HUES6 (cell line): ENCODE results near the gene SMARCE1.

Experiments
- H3K27ac ChIP-seq: 2 replicates; pipeline ENCODE4 v1.7.0; 2013; ENCODE audit warnings: low read depth, mild to moderate bottlenecking, low read length, inconsistent platforms
- H3K27me3 ChIP-seq: 2 replicates; pipeline ENCODE4 v1.6.1; 2013; ENCODE audit warnings: low read length; ENCODE audit not compliant: control insufficient read depth, insufficient read depth
- H3K36me3 ChIP-seq: 2 replicates; pipeline ENCODE4 v1.6.1; 2013; ENCODE audit warnings: low read length; ENCODE audit not compliant: control insufficient read depth, insufficient read depth
- H3K4me1 ChIP-seq: 2 replicates; pipeline ENCODE4 v1.6.1; 2013; ENCODE audit warnings: low read length; ENCODE audit not compliant: control insufficient read depth, insufficient read depth
- H3K4me3 ChIP-seq: 2 replicates; pipeline ENCODE4 v1.5.1; 2013; ENCODE audit warnings: low read depth, low read length
- H3K9ac ChIP-seq: one replicate; pipeline ENCODE4 v1.6.1; 2013; ENCODE audit warnings: mild to moderate bottlenecking, low read length
- H3K9me3 ChIP-seq: 2 replicates; pipeline ENCODE4 v1.6.1; 2013; ENCODE audit warnings: low read depth, low read length; ENCODE audit not compliant: control insufficient read depth, insufficient read depth

Gene SMARCE1

DNA sequence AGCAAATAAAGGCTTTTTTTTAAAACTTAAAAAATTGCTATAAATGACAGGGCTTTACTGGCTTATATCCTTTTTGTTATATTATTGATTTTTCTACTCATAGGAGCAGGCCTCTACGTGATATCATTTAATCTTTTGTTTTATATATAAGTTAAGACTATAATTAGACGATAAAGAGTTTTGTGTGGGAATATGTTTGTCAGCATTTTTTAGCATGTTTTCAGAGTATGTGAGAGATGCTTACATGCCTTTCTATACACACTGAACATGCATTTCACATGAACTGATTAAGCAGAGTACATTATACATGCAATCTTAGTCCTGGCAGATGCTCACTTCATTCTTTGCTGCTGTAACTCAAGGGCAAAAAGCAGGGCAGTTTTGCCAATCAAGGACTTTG, 25.0 kb upstream of the SMARCE1 start:
- Histone ChIP-seq H3K27ac (no peak overlapping the region), H3K27me3 (no peaks in the 10 kb centered on the region; the same call in 1 of the 2 replicates), H3K4me1 (no peaks in the 10 kb centered on the region)

DNA sequence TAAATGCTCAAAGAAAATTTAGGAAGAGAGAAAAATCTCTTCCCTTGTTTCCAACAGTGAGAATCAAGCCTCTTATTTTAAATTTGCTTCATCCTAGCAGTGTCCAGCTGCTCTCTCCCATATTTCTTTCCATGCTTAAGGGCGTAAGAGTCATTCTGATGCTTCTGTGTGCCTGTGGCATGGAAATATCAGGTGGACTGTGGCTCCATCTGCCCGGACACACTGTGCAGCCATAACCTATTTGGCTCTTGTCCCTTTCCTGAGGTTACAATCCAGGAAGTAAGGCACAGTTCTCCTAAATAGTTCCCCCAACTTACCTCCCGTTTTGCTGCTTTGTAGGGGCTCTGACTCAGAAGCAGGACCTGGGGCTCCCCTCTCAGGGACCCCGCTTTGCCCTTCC, 23.7 kb upstream of the SMARCE1 start:
- H3K27ac ChIP-seq, result no peak overlapping the region
- no peak overlapping the region for H3K9ac ChIP-seq
- no peak overlapping the region for H3K4me3 ChIP-seq
- H3K4me1 ChIP-seq, result no peaks in the 10 kb centered on the region
- H3K27me3 ChIP-seq, result no peaks in the 10 kb centered on the region; the same call in 1 of the 2 replicates
- no peaks in the 10 kb centered on the region for H3K9me3 ChIP-seq
- no peaks in the 10 kb centered on the region for H3K36me3 ChIP-seq

More for the DNA sequence above, 25.0 kb upstream of the SMARCE1 start:
- Histone ChIP-seq H3K9ac (no peak overlapping the region), H3K4me3 (no peak overlapping the region), H3K36me3 (no peaks in the 10 kb centered on the region), H3K9me3 (no peaks in the 10 kb centered on the region)

DNA sequence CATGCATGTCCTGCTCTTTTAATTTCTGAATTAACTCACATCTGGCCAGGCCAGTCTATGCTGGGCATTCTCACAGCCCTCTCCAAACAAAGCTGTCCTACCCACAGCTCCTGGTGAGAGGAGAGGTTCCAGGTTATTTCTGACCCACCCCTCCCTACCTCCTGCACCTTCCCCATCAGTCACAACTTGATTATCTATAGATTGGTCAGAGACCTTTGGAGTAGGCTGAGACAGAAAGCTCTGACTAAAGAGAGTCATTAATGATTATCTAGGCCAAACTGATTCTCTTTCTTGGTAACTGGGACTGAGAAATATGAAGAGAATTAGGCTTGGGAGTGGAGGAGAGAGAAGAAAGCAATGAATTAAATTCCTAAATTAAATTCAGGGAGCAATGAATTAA, 18.7 kb upstream of the SMARCE1 start:
- Histone ChIP-seq H3K4me3 (no peak overlapping the region), H3K4me1 (peaks cover 4% of the 10 kb centered on the region; the same call in 1 of the 2 replicates), H3K27me3 (0 out of 2 replicates have a peak, but pooled peaks cover 2% of the 10 kb centered on the region), H3K9me3 (no peaks in the 10 kb centered on the region), H3K36me3 (no peaks in the 10 kb centered on the region), H3K27ac (no peak overlapping the region), H3K9ac (no peak overlapping the region)

DNA sequence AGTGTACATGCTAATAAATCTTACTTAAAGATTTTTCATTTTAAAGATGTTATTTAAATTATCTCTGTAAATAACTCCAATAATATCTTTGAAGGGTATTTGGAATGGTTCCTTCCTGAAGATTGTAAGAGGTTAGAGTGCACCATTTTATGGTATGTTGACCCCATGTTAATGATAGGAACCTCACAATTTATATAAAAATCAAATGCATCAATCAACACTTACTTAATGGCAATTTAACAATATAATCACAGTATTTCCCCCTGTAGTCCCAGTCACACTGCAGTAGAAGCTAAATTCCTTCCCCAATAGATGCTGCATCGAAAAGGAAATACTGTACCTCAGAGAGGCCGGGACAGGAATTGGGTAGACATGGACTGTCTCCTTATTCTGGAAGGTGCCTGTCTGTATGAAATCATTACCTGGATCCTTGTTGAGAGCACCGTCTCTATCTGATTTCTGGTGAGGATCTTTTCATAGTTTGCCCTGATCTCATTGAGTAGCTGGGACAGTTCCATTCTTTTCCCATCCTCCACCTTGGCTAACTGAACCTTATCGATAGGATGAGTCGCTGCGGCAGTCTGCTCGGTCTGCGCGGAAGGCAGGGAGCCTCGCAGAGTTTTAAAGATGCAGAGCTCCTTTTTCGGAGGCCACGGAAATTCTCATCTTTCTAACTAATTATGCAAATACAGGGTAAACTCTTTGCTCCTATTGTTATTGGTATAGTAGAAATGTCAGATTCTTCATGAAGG, 17.1 kb upstream of the SMARCE1 start, which contains the start of gene KRT222:
KRT222 (minus strand) TSS at position 596 of the 752 bp plus-strand sequence; CDS start at position 518, 78 bp downstream.
- Histone ChIP-seq H3K9me3 (no peaks in the 10 kb centered on the region), H3K4me3 (peak within 1 kb of the TSS; percentile 55), H3K4me1 (peaks cover 4% of the 10 kb centered on the region; the same call in 1 of the 2 replicates), H3K9ac (no peak within 1 kb of the TSS), H3K27ac (no peak within 1 kb of the TSS), H3K27me3 (0 out of 2 replicates have a peak, but pooled peaks cover 2% of the 10 kb centered on the region), H3K36me3 (no peaks in the 10 kb centered on the region)

DNA sequence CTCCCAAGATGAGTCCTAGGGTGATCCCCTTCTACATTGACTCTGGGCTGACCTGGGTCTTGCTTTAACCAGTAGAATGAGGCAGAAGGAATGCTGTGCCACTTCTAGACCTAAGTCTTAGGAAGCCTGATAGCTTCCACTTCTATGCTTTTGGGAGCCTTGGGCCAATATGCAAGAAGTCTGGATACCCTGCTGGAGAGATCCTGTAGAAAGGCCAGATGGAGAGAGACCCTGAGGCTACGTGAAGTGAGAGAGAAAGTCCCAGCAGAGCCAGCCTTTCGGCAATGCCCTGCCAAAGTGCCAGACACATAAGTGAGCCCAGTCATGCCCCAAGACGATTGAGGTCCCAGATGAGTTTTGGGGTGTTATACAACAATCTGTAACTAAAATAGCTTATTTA, 15.6 kb upstream of the SMARCE1 start:
- H3K9me3 ChIP-seq, result no peaks in the 10 kb centered on the region
- 0 out of 2 replicates have a peak, but pooled peaks cover 2% of the 10 kb centered on the region for H3K27me3 ChIP-seq
- no peaks in the 10 kb centered on the region for H3K36me3 ChIP-seq
- peaks cover 4% of the 10 kb centered on the region; the same call in 1 of the 2 replicates for H3K4me1 ChIP-seq
- H3K4me3 ChIP-seq, result no peak overlapping the region
- no peak overlapping the region for H3K9ac ChIP-seq
- no peak overlapping the region for H3K27ac ChIP-seq

DNA sequence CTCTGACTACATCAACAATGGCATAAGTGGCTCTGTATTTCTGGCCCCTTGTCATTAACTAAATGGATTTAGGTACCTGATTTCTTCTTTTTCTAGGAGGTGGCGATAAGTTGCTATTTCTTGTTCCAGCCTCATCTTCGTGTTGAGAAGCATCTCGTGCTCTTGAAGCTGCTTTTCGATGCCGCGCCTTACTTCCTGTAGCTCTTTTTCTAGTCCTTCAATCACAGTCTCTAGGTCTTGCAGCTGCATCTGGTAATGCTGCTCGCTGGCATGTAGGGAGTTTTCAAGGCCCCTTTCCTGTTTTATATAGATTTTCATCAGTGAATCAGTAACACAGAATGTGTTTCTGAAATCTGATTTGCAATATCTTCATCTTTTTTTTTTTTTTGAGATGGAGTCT, 12.3 kb upstream of the SMARCE1 start:
- Histone ChIP-seq H3K27me3 (0 out of 2 replicates have a peak, but pooled peaks cover 2% of the 10 kb centered on the region), H3K36me3 (no peaks in the 10 kb centered on the region), H3K9ac (no peak overlapping the region), H3K9me3 (no peaks in the 10 kb centered on the region), H3K4me3 (no peak overlapping the region), H3K27ac (no peak overlapping the region), H3K4me1 (peaks cover 4% of the 10 kb centered on the region; the same call in 1 of the 2 replicates)

DNA sequence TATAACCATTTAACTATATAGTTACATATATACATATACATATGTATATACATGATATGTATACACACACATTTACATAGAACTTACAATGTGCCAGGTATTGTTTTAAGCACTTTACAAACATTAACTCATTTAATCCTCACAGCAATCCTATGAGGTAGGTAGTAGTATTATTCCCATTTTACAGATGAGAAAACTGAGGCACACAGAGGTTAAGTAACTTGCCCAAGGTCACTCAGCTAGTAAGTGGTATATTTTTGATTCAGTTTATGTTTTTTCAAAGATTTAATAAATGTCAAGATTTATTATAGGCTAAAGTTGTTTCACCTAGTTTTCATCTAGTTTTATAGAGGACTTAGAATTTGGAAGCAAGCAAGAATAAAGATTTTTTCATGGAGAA, 10.8 kb upstream of the SMARCE1 start:
- Histone ChIP-seq H3K36me3 (no peaks in the 10 kb centered on the region), H3K9me3 (no peaks in the 10 kb centered on the region), H3K27ac (no peak overlapping the region), H3K4me3 (no peak overlapping the region), H3K4me1 (no peaks in the 10 kb centered on the region), H3K27me3 (no peaks in the 10 kb centered on the region), H3K9ac (no peak overlapping the region)

DNA sequence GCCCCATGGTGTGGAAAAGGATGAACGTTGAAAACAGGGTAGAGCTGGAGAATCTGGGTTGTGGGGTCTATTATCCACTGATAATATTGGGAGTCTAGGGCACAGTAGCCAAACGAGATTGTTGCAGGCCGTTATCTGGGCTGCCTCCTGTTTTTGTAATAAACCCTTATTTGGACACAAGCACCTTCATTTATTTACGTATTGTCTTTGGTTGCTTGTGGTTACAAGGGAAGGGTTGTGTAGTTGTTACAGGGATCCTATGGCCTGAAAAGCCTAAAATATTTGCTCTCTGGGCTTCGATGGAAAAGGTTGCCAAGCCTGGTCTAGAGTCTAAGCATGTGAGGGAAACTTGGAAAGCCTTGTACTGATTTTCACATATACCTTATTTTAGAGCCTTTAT, 4.3 kb upstream of the SMARCE1 start:
- no peak overlapping the region for H3K27ac ChIP-seq
- H3K36me3 ChIP-seq, result no peaks in the 10 kb centered on the region
- H3K9ac ChIP-seq, result no peak overlapping the region
- no peak overlapping the region for H3K4me3 ChIP-seq
- H3K27me3 ChIP-seq, result no peaks in the 10 kb centered on the region
- no peaks in the 10 kb centered on the region for H3K9me3 ChIP-seq
- peaks cover 6% of the 10 kb centered on the region; the same call in 1 of the 2 replicates for H3K4me1 ChIP-seq

DNA sequence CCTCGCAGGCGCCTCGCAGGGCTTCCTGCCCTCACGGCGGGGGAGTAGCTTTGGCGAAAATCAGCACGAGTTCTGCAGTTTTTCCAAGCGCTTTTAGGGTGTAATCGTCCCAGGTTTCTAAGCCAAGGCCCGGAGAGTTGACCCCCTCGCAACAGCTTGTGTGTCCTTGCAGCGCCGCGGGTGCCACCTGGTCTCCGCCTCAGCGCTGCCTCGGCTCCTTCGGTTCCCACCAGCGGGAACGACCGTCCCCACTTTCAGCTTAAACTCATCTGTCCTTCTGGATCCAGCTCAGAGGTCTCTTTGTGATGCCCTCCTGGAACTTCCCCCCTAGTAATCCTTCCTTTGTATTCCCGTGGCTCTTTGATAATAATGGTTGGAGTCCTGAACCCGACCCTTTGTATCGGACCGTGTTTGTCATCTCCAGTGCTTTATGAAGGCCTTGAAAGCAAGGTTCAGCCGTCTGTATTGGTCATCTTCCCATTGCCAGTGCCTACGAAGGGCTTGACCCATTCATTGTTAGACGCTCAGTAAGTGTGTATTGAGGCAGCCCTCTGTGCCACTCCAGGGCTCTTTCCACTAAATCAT, 858 bp upstream of the SMARCE1 start:
- H3K27ac ChIP-seq, result peak overlapping the region; percentile 100
- H3K27me3 ChIP-seq, result no peaks in the 10 kb centered on the region
- no peaks in the 10 kb centered on the region for H3K9me3 ChIP-seq

DNA sequence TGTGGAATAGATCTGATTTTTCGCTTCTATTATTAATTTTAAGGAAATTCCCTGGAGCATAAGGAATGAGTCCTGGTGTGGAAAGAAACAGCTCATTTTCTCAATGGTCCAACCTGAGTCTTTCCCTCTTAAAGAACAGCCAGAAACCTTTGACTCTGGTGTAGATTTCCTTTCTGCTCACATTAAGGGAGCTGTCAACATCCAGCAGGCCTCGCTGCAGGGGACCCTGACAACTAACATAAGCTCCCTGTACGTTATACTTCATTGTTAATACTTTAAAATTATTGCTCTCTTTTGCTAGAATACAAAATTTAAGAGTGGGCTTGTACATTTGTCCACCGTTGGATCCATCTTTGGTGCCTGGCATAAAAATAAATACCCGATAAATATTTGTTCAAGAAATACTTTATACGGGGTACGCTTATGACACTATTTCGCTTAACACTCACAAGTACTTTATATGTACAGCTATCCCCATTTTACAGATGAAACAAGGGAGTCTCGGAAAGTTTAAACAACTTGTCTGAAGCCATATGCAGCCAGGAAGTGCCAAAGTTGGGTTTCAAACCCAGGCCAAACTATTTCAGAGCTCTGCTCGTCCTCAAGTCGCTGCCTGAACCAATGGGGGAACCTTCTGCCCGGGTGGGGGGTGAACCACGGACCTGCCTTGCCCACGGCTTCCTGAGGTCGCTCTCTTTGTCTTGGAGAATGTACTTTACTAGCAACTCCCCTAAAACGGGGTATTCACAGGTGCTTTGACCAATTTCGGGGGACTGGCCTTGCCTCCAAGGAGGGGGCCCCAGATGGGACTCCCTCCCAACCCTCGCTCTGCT, 611 bp downstream of the SMARCE1 start:
- Histone ChIP-seq H3K27ac (peak overlapping the region; percentile 100), H3K36me3 (peaks cover 41% of the 10 kb centered on the region), H3K4me3 (peak overlapping the region; percentile 99), H3K9me3 (no peaks in the 10 kb centered on the region), H3K9ac (peak overlapping the region; percentile 97), H3K27me3 (no peaks in the 10 kb centered on the region), H3K4me1 (peaks cover 9% of the 10 kb centered on the region)

More for the DNA sequence above, 858 bp upstream of the SMARCE1 start:
- peak overlapping the region; percentile 99 for H3K4me3 ChIP-seq
- peak overlapping the region; percentile 97 for H3K9ac ChIP-seq
- H3K36me3 ChIP-seq, result peaks cover 26% of the 10 kb centered on the region
- peaks cover 9% of the 10 kb centered on the region for H3K4me1 ChIP-seq
